H1 (cell line): Measurements from ENCODE around the gene CAMKMT. TPM values are rescaled to one million over a fixed set of nuclear protein-coding genes. Genes with fewer than 3 reads are reported as not detected.

Source experiments
- CTCF ChIA-PET: fragments of 300-600 bp; sonication (Branson Sonifier 250); formaldehyde crosslinking; loops from one replicate; lab custom pipeline; 2021; ENCODE audit not compliant: partially characterized antibody; lab: Charles Lee
- POLR2A ChIA-PET: fragments of 300-600 bp; sonication (Branson Sonifier 250); formaldehyde crosslinking; loops from one replicate; lab custom pipeline; 2021; ENCODE audit warnings: inconsistent platforms; ENCODE audit not compliant: partially characterized antibody; lab: Charles Lee
- DNase-seq, 2 experiments: peaks; one replicate each; pipeline versions ENCODE4 v3.0.0 to v3.0.0-alpha.2; 2010 to 2022; ENCODE audit warnings: low spot score in 2 of 2, low read depth in 1 of 2, mixed read lengths in 1 of 2
- FAIRE-seq: peaks from 2 replicates; lab custom pipeline; 2011; peaks lifted over from hg19 to GRCh38; lab: Jason Lieb, UNC
- H2AFZ ChIP-seq: 2 replicates; pipeline ENCODE4 v1.8.1; 2012; ENCODE audit warnings: low read length, inconsistent platforms
- H2AK5ac ChIP-seq: 2 replicates; pipeline ENCODE4 v1.6.1; 2013; ENCODE audit warnings: low read depth, low read length
- H2BK120ac ChIP-seq: replicated peaks from 2 replicates; pipeline ENCODE3; 2013; ENCODE audit warnings: low read depth, low read length, inconsistent platforms
- H2BK12ac ChIP-seq: 2 replicates; pipeline ENCODE4 v1.6.1; 2013; ENCODE audit warnings: low read depth, low read length
- H2BK15ac ChIP-seq: 2 replicates; pipeline ENCODE4 v1.6.1; 2013; ENCODE audit warnings: low read length
- H2BK20ac ChIP-seq: 2 replicates; pipeline ENCODE4 v1.6.1; 2013; ENCODE audit warnings: low read length
- H2BK5ac ChIP-seq: 2 replicates; pipeline ENCODE4 v1.6.1; 2013; ENCODE audit warnings: low read depth, low read length
- H3K14ac ChIP-seq: 2 replicates; pipeline ENCODE4 v1.6.1; 2013; ENCODE audit warnings: inconsistent platforms; ENCODE audit not compliant: insufficient read length
- H3K18ac ChIP-seq: 2 replicates; pipeline ENCODE4 v1.6.1; 2013; ENCODE audit warnings: low read length; ENCODE audit errors: extremely low read depth
- H3K23ac ChIP-seq: 2 replicates; pipeline ENCODE4 v1.6.1; 2013; ENCODE audit warnings: inconsistent platforms; ENCODE audit not compliant: insufficient read length
- H3K23me2 ChIP-seq: 2 replicates; pipeline ENCODE4 v1.6.1; 2013; ENCODE audit warnings: low read depth, low read length
- H3K27ac ChIP-seq: 2 replicates; pipeline ENCODE4 v1.6.1; 2011; ENCODE audit warnings: low read depth, low read length, inconsistent platforms
- H3K27me3 ChIP-seq, 4 experiments: replicated peaks in 1 of 4; 1 replicate in 1 of 4; 2 replicates in 3 of 4; pipeline versions ENCODE4 v1.6.1 to v1.8.1; 2011 to 2013; ENCODE audit warnings: low read length in 3 of 4, mild to moderate bottlenecking in 3 of 4, inconsistent platforms in 2 of 4, mixed read lengths in 2 of 4, moderate library complexity in 1 of 4; ENCODE audit not compliant: control insufficient read depth in 3 of 4, insufficient read depth in 3 of 4; ENCODE audit errors: extremely low read depth in 1 of 4
- H3K36me3 ChIP-seq, 4 experiments: 2 replicates each; pipeline versions ENCODE4 v1.6.1 to v1.8.1; 2011 to 2013; ENCODE audit warnings: mild to moderate bottlenecking in 4 of 4, low read length in 3 of 4, moderate library complexity in 2 of 4, control low read depth in 1 of 4, inconsistent platforms in 1 of 4; ENCODE audit not compliant: insufficient read depth in 4 of 4, control insufficient read depth in 2 of 4
- H3K4ac ChIP-seq: replicated peaks from 2 replicates; pipeline ENCODE3; 2013; ENCODE audit warnings: low read length, low read depth, mixed read lengths, inconsistent platforms; ENCODE audit not compliant: insufficient read length
- H3K4me1 ChIP-seq, 4 experiments: replicated peaks in 1 of 4; 1 replicate in 1 of 4; 2 replicates in 3 of 4; pipeline versions ENCODE4 v1.6.1 to v1.8.1; 2011 to 2013; ENCODE audit warnings: low read length in 3 of 4, inconsistent platforms in 2 of 4, mixed read lengths in 1 of 4; ENCODE audit not compliant: insufficient read depth in 4 of 4, control insufficient read depth in 3 of 4
- H3K4me2 ChIP-seq, 2 experiments: 2 replicates each; pipeline versions ENCODE4 v1.6.1 to v1.8.1; 2011 to 2013; ENCODE audit warnings: low read depth in 2 of 2, low read length in 2 of 2, control low read depth in 1 of 2, inconsistent platforms in 1 of 2, mild to moderate bottlenecking in 1 of 2; ENCODE audit not compliant: insufficient read depth in 1 of 2
- H3K4me3 ChIP-seq, 4 experiments: fragments of 200-600, 300-600 bp in 1 of 4; sonication (generic), shearing (Covaris generic), sonication (Bioruptor Twin) in 1 of 4; 2 replicates each; pipeline versions ENCODE4 v1.5.1 to v1.8.1; 2011 to 2016; ENCODE audit warnings: low read length in 4 of 4, low read depth in 3 of 4, control low read depth in 2 of 4, inconsistent platforms in 2 of 4, mild to moderate bottlenecking in 2 of 4, mixed read lengths in 1 of 4, moderate library complexity in 1 of 4; ENCODE audit not compliant: insufficient read depth in 2 of 4; ENCODE audit errors: extremely low read depth in 1 of 4
- H3K56ac ChIP-seq: replicated peaks from 2 replicates; pipeline ENCODE3; 2013; ENCODE audit warnings: low read depth, mild to moderate bottlenecking, mixed read lengths, low read length, inconsistent platforms; ENCODE audit not compliant: insufficient read length
- H3K79me1 ChIP-seq: 2 replicates; pipeline ENCODE4 v1.6.1; 2013; ENCODE audit warnings: low read depth, low read length, control low read depth
- H3K79me2 ChIP-seq, 2 experiments: 2 replicates each; pipeline versions ENCODE4 v1.6.1 to v1.8.1; 2012 to 2013; ENCODE audit warnings: low read length in 2 of 2, mild to moderate bottlenecking in 2 of 2, inconsistent platforms in 1 of 2; ENCODE audit not compliant: insufficient read depth in 2 of 2, control insufficient read depth in 1 of 2
- H3K9ac ChIP-seq, 4 experiments: replicated peaks in 1 of 4; 1 replicate in 1 of 4; 2 replicates in 3 of 4; pipeline versions ENCODE4 v1.6.1 to v1.8.1; 2011 to 2013; ENCODE audit warnings: low read depth in 3 of 4, low read length in 3 of 4, control low read depth in 2 of 4, mild to moderate bottlenecking in 2 of 4, moderate library complexity in 2 of 4, inconsistent platforms in 1 of 4; ENCODE audit errors: extremely low read depth in 1 of 4
- H3K9me3 ChIP-seq, 2 experiments: 2 replicates each; pipeline versions ENCODE4 v1.6.1 to v1.8.1; 2012 to 2013; ENCODE audit warnings: mild to moderate bottlenecking in 2 of 2, moderate library complexity in 2 of 2, control low read depth in 1 of 2, inconsistent platforms in 1 of 2, low read depth in 1 of 2, low read length in 1 of 2, mixed read lengths in 1 of 2; ENCODE audit not compliant: insufficient read depth in 2 of 2
- H4K20me1 ChIP-seq, 2 experiments: replicated peaks in 1 of 2; 2 replicates each; pipeline versions ENCODE3 to v1.8.1; 2011 to 2013; ENCODE audit warnings: inconsistent platforms in 2 of 2, low read length in 2 of 2, mild to moderate bottlenecking in 1 of 2; ENCODE audit not compliant: insufficient read depth in 2 of 2, control insufficient read depth in 1 of 2
- H4K5ac ChIP-seq: 2 replicates; pipeline ENCODE4 v1.6.1; 2013; ENCODE audit warnings: low read length, low read depth, mixed read lengths, inconsistent platforms; ENCODE audit not compliant: insufficient read length
- H4K8ac ChIP-seq: 2 replicates; pipeline ENCODE4 v1.8.0; 2013; ENCODE audit warnings: mild to moderate bottlenecking, moderate library complexity, low read length, inconsistent platforms; ENCODE audit not compliant: insufficient read depth; ENCODE audit errors: extremely low read depth
- H4K91ac ChIP-seq: replicated peaks from 2 replicates; pipeline ENCODE3; 2013; ENCODE audit warnings: low read length, mixed read lengths, inconsistent platforms; ENCODE audit not compliant: insufficient read length
- BRCA1 ChIP-seq: IDR thresholded peaks from 2 replicates; pipeline ENCODE4 v1.6.1; 2012; ENCODE audit warnings: low read depth, low read length, improper control_type of control experiment
- CBX5 ChIP-seq: fragments of 300-800, 300-1000 bp; sonication (generic); IDR thresholded peaks from 2 replicates; pipeline ENCODE4 v1.7.1; 2016; ENCODE audit warnings: antibody characterized with exemption, low read length, low read depth
- CTBP2 ChIP-seq: IDR thresholded peaks from 2 replicates; pipeline ENCODE4 v1.7.0; 2011; ENCODE audit warnings: borderline replicate concordance, mild to moderate bottlenecking, moderate library complexity, mixed read lengths, low read length; ENCODE audit not compliant: insufficient read depth, insufficient read length
- EGR1 ChIP-seq: IDR thresholded peaks from 2 replicates; pipeline ENCODE4 v1.6.1; 2011; ENCODE audit warnings: low read depth, low read length, borderline replicate concordance
- FOSL1 ChIP-seq: IDR thresholded peaks from 2 replicates; pipeline ENCODE4 v1.6.1; 2011; ENCODE audit warnings: mild to moderate bottlenecking, low read depth, low read length, moderate library complexity; ENCODE audit not compliant: insufficient read depth
- GABPA ChIP-seq: IDR thresholded peaks from 2 replicates; pipeline ENCODE4 v1.6.1; 2011; ENCODE audit warnings: mild to moderate bottlenecking, low read length, moderate library complexity, borderline replicate concordance; ENCODE audit not compliant: insufficient read depth
- GTF2F1 ChIP-seq: IDR thresholded peaks from 2 replicates; pipeline ENCODE4 v1.6.1; 2012; ENCODE audit warnings: low read depth, low read length, improper control_type of control experiment, borderline replicate concordance
- HDAC2 ChIP-seq, 2 experiments: fragments of 300-600 bp in 1 of 2; sonication (generic) in 1 of 2; IDR thresholded peaks; 2 replicates each; pipeline ENCODE4 v1.6.1; 2011 to 2012; ENCODE audit warnings: low read depth in 2 of 2, low read length in 2 of 2, mild to moderate bottlenecking in 2 of 2, moderate library complexity in 2 of 2, borderline replicate concordance in 1 of 2, inconsistent platforms in 1 of 2
- JUND ChIP-seq: IDR thresholded peaks from 2 replicates; pipeline ENCODE4 v1.6.1; 2011; ENCODE audit warnings: mild to moderate bottlenecking, improper control_type of control experiment, low read length
- KDM5A ChIP-seq: fragments of 200-600 bp; IDR thresholded peaks from 2 replicates; pipeline ENCODE4 v1.7.1; 2012; ENCODE audit warnings: mild to moderate bottlenecking, low read length, inconsistent platforms, mixed read lengths
- RFX5 ChIP-seq: IDR thresholded peaks from 2 replicates; pipeline ENCODE4 v1.6.1; 2011; ENCODE audit warnings: low read depth, low read length, improper control_type of control experiment, borderline replicate concordance
- SP2 ChIP-seq: IDR thresholded peaks from 2 replicates; pipeline ENCODE4 v1.6.1; 2012; ENCODE audit warnings: mild to moderate bottlenecking, low read length, inconsistent platforms
- TAF1 ChIP-seq: IDR thresholded peaks from 2 replicates; pipeline ENCODE4 v1.6.1; 2011; ENCODE audit warnings: mild to moderate bottlenecking, low read depth, low read length
- WGBS, 2 experiments: shearing (Covaris generic) in 1 of 2; methylation state at CpG; one replicate each; pipeline versions ENCODE4 v1.1.6 to v1.1.7; 2013 to 2015; ENCODE audit warnings: low lambda C conversion rate in 2 of 2, mixed read lengths in 2 of 2, inconsistent platforms in 1 of 2, low coverage in 1 of 2, missing lambda C conversion rate in 1 of 2; ENCODE audit not compliant: insufficient replicate concordance in 2 of 2, insufficient coverage in 1 of 2, insufficient read length in 1 of 2; ENCODE audit errors: extremely low coverage in 1 of 2, missing lambda C conversion rate in 1 of 2; 5-methylcytosine and 5-hydroxymethylcytosine counted together
- polyA plus RNA-seq, 7 experiments: library from polyadenylated mRNA; depleted of rRNA in 3 of 7; stranded (reverse) in 5 of 7; unstranded in 2 of 7; fragments of >200 nt in 5 of 7; fragments of 200-250 nt in 2 of 7; gene quantifications; 1 replicate in 5 of 7; 2 replicates in 1 of 7; 4 replicates in 1 of 7; pipeline versions ENCODE4 v1.2.1 to v1.2.3, GENCODE V29; 2011 to 2013; ENCODE audit warnings: missing spikeins in 2 of 7, mixed read lengths in 2 of 7
- total RNA-seq: library from RNA; stranded (reverse); fragmentation: NEBNext Ultra II Directional; extraction: Animal tissue kit (Norgen Biotek cat#: 25700); gene quantifications from 2 replicates; pipeline ENCODE4 v1.2.1, GENCODE V29; 2021
- TF ChIP-seq, protein P1 (sequence below): IDR thresholded peaks from 2 replicates; pipeline ENCODE4 v1.6.1; 2012; ENCODE audit warnings: inconsistent platforms

The CAMKMT gene
- total and polyA plus RNA-seq, 2 of the 8 experiments (the other 6 are each of a cell fraction or from before 2014, with no cell fraction given) = 14.7 to 22.4 TPM

DNA sequence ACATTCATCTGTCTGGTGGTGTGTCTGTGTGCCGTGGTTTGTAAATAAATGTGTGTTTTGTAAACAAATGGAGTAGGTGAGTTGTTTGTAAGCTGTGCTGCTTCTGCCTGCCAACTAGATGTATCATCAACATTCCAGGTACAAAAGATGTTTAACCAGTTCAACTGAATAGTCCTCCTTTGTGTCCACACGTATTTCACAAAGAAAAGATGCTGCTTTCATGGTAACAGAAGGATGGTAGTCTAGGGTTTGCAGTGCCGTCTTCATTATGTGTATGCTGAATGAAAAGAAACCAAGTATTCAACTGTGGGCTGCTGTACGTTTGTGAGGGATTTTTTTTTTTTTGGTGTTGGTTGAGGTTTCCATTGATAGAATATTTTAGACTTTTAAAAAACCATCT is 72.1 kb downstream of the CAMKMT start:
- Histone ChIP-seq H3K14ac (no peak overlapping the region), H4K5ac (no peak overlapping the region), H3K9me3 (no peaks in the 10 kb centered on the region), H3K36me3 (no peaks in the 10 kb centered on the region), H4K8ac (no peak overlapping the region), H2BK12ac (no peak overlapping the region), H3K18ac (no peak overlapping the region), H3K79me2 (no peaks in the 10 kb centered on the region), H3K27ac (no peak overlapping the region), H3K23me2 (no peaks in the 10 kb centered on the region), H2BK15ac (no peak overlapping the region), H2BK120ac (no peak overlapping the region), H2AK5ac (no peak overlapping the region), H3K4me3 (no peak overlapping the region), H2BK20ac (no peak overlapping the region), H3K56ac (no peak overlapping the region), H4K20me1 (no peaks in the 10 kb centered on the region), H3K27me3 (no peaks in the 10 kb centered on the region), H3K4me1 (peaks cover 4 to 30% (median 13%) of the 10 kb centered on the region in 4 experiments; a peak in 6 of 7 replicates), H4K91ac (no peak overlapping the region), H3K79me1 (no peaks in the 10 kb centered on the region), H2AFZ (no peak overlapping the region), H3K4me2 (no peak overlapping the region), H3K9ac (no peak overlapping the region), H2BK5ac (no peak overlapping the region), H3K4ac (no peak overlapping the region), H3K23ac (no peak overlapping the region)
- DNase-seq = no peak
- 63% methylated on average over 4 of the region's 4 CpGs; no CpG with 5 or more reads in 1 of the 2 experiments for WGBS, 2 experiments
- FAIRE-seq = no peak
- ChIA-PET CTCF (interaction anchor here (1.2 kb wide), 1 partner anchor 29 kb away, joined by 3 read pairs; no protein-coding TSS in a partner anchor), POLR2A (no interaction called here)
- TF ChIP-seq TAF1 (no peak), RFX5 (no peak), SP2 (no peak), CTBP2 (no peak), GTF2F1 (no peak), EGR1 (no peak), BRCA1 (no peak), GABPA (no peak), FOSL1 (no peak), KDM5A (no peak), JUND (no peak), CBX5 (no peak), HDAC2 (IDR thresholded peaks at IDR 0.05; ENCODE audit: borderline replicate concordance in 1 of 2, low read depth in 2 of 2, low read length in 2 of 2) (no peak)
- TF ChIP-seq, protein P1, sequence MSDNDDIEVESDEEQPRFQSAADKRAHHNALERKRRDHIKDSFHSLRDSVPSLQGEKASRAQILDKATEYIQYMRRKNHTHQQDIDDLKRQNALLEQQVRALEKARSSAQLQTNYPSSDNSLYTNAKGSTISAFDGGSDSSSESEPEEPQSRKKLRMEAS = no peak
